HepG2 (cell line): ENCODE results near the gene CBLL2. TPM values are rescaled to one million over a fixed set of nuclear protein-coding genes. Genes with fewer than 3 reads are reported as not detected.

Experiments
- ATAC-seq: fragments of 200-7000 bp; cut with Tn5 transposase; 3 replicates; pipeline ENCODE4 v1.9.1; 2020; ENCODE audit warnings: mild to moderate bottlenecking, moderate library complexity
- BruUV-seq: library from RNA; stranded (reverse); fragments of 400-500 nt; replicated peaks from 2 replicates; lab custom pipeline; 2021; lab: Mats Ljungman, UMichigan
- CTCF ChIA-PET: fragments of 300-600 bp; formaldehyde crosslinking; extraction: SDS; loops from one replicate; lab custom pipeline; 2021; ENCODE audit warnings: low total read pairs, inconsistent platforms, low intra/inter-chr PET ratio; lab: Yijun Ruan, JAX
- POLR2A ChIA-PET: fragments of 350-600 bp; sonication (Branson Sonifier 250); formaldehyde crosslinking; loops from one replicate; lab custom pipeline; 2020; ENCODE audit warnings: antibody characterized with exemption, inconsistent platforms; lab: Yijun Ruan, JAX
- DNase-seq: peaks from one replicate; pipeline ENCODE4 v3.0.0-alpha.2; 2015; ENCODE audit warnings: low spot score
- FAIRE-seq: peaks from 3 replicates; lab custom pipeline; 2011; peaks lifted over from hg19 to GRCh38; lab: Jason Lieb, UNC
- H2AFZ ChIP-seq: one replicate; pipeline ENCODE4 v1.6.1; 2011; ENCODE audit warnings: low read length, inconsistent platforms
- H3K27ac ChIP-seq: fragments of 300-600 bp; 3 replicates; pipeline ENCODE4 v1.8.0; 2011; ENCODE audit warnings: mixed run types, mild to moderate bottlenecking, mixed read lengths, low read length, inconsistent platforms; ENCODE audit not compliant: insufficient read depth; ENCODE audit errors: extremely low read length
- H3K27me3 ChIP-seq, 2 experiments: fragments of 200-600 bp in 1 of 2; 2 replicates in 1 of 2; 3 replicates in 1 of 2; pipeline versions ENCODE4 v1.6.0 to v1.8.0; 2011; ENCODE audit warnings: low read length in 2 of 2, mild to moderate bottlenecking in 2 of 2, moderate library complexity in 2 of 2, inconsistent platforms in 1 of 2; ENCODE audit not compliant: insufficient read depth in 2 of 2, control insufficient read depth in 1 of 2
- H3K36me3 ChIP-seq, 2 experiments: fragments of 200-600 bp in 1 of 2; replicated peaks in 1 of 2; 2 replicates in 1 of 2; 3 replicates in 1 of 2; pipeline versions ENCODE4 v1.5.1 to v1.8.0; 2011; ENCODE audit warnings: low read length in 2 of 2, inconsistent platforms in 1 of 2; ENCODE audit not compliant: insufficient read depth in 2 of 2, control insufficient read depth in 1 of 2
- H3K4me1 ChIP-seq: 2 replicates; pipeline ENCODE4 v1.5.1; 2012; ENCODE audit warnings: low read length, inconsistent platforms; ENCODE audit not compliant: insufficient read depth
- H3K4me2 ChIP-seq: 2 replicates; pipeline ENCODE4 v1.6.0; 2011; ENCODE audit warnings: low read depth, low read length, inconsistent platforms
- H3K4me3 ChIP-seq, 3 experiments: fragments of 200-600 bp in 1 of 3; sonication (generic), shearing (Covaris generic) in 1 of 3; replicated peaks in 1 of 3; 2 replicates each; pipeline ENCODE4 v1.5.1; 2011 to 2016; ENCODE audit warnings: low read length in 3 of 3, inconsistent platforms in 2 of 3, low read depth in 2 of 3, mild to moderate bottlenecking in 2 of 3, control low read depth in 1 of 3, mixed read lengths in 1 of 3; ENCODE audit not compliant: insufficient read depth in 1 of 3
- H3K79me2 ChIP-seq: one replicate; pipeline ENCODE4 v1.6.1; 2011; ENCODE audit warnings: low read length, inconsistent platforms; ENCODE audit not compliant: insufficient read depth
- H3K9ac ChIP-seq: 2 replicates; pipeline ENCODE4 v1.6.0; 2011; ENCODE audit warnings: mild to moderate bottlenecking, low read depth, low read length, inconsistent platforms; ENCODE audit not compliant: insufficient read depth
- H3K9me3 ChIP-seq: 2 replicates; pipeline ENCODE4 v1.5.1; 2012; ENCODE audit warnings: mild to moderate bottlenecking, low read length
- H4K20me1 ChIP-seq: 2 replicates; pipeline ENCODE4 v1.6.0; 2011; ENCODE audit warnings: inconsistent platforms, mild to moderate bottlenecking, low read length, moderate library complexity; ENCODE audit not compliant: insufficient read depth
- BATF2 ChIP-seq: sonication (generic); formaldehyde crosslinking; IDR thresholded peaks from 2 replicates; pipeline ENCODE4 v1.8.0; 2022; ENCODE audit warnings: mild to moderate bottlenecking, missing genetic modification reagents, moderate library complexity
- ETV5 ChIP-seq: IDR thresholded peaks from 2 replicates; pipeline ENCODE4 v1.6.1; 2018; ENCODE audit warnings: missing biosample characterization, missing genetic modification reagents, inconsistent platforms, borderline replicate concordance
- HDAC6 ChIP-seq: fragments of 200-600 bp; sonication (generic); IDR thresholded peaks from 2 replicates; pipeline ENCODE4 v1.7.0; 2017; ENCODE audit warnings: mild to moderate bottlenecking, antibody characterized with exemption, low read length, low read depth
- NBN ChIP-seq: fragments of 450-650 bp; conservative IDR thresholded peaks from 2 replicates; pipeline ENCODE4 v1.6.1; 2017
- NR2F1 ChIP-seq, 2 experiments: fragments of 450-650 bp in 1 of 2; formaldehyde crosslinking in 1 of 2; IDR thresholded peaks; 2 replicates each; pipeline versions ENCODE4 v1.5.0 to v1.6.1; 2016 to 2020; ENCODE audit warnings: mild to moderate bottlenecking in 1 of 2, missing compliant biosample characterization in 1 of 2, missing genetic modification reagents in 1 of 2, moderate library complexity in 1 of 2
- RFXANK ChIP-seq: IDR thresholded peaks from 2 replicates; pipeline ENCODE4 v1.6.1; 2016
- TBX3 ChIP-seq: fragments of 450-650 bp; IDR thresholded peaks from 2 replicates; pipeline ENCODE4 v1.6.1; 2017; ENCODE audit warnings: antibody characterized with exemption, mild to moderate bottlenecking, inconsistent platforms, borderline replicate concordance
- THAP7 ChIP-seq: sonication (generic); formaldehyde crosslinking; IDR thresholded peaks from 2 replicates; pipeline ENCODE4 v1.8.1; 2023; ENCODE audit warnings: mild to moderate bottlenecking, missing genetic modification reagents
- ZFYVE20 ChIP-seq: sonication (generic); formaldehyde crosslinking; IDR thresholded peaks from 2 replicates; pipeline ENCODE4 v1.8.0; 2023; ENCODE audit warnings: low read depth, mild to moderate bottlenecking, moderate library complexity, missing genetic modification reagents, borderline replicate concordance
- ZMYM4 ChIP-seq: sonication (generic); formaldehyde crosslinking; IDR thresholded peaks from 2 replicates; pipeline ENCODE4 v1.8.1; 2023; ENCODE audit warnings: mild to moderate bottlenecking, missing genetic modification reagents
- ZNF329 ChIP-seq: sonication (generic); formaldehyde crosslinking; IDR thresholded peaks from 2 replicates; pipeline ENCODE4 v1.9.0; 2021; ENCODE audit warnings: low read depth, mild to moderate bottlenecking, missing genetic modification reagents
- ZNF607 ChIP-seq: sonication (generic); formaldehyde crosslinking; IDR thresholded peaks from 2 replicates; pipeline ENCODE4 v1.5.1; 2020; ENCODE audit warnings: missing genetic modification reagents, mild to moderate bottlenecking, borderline replicate concordance
- WGBS: methylation state at CpG from one replicate; pipeline ENCODE4 v1.1.6; 2017; ENCODE audit warnings: low lambda C conversion rate; 5-methylcytosine and 5-hydroxymethylcytosine counted together
- in situ Hi-C: cut with HindIII; loops from 2 replicates; pipeline ENCODE4 v1.10.0; 2017; ENCODE audit warnings: low pct_unique_long_range_greater_than_20kb; ENCODE audit not compliant: extremely low pct_ligation_motif_present
- intact Hi-C: fragments of 100-400 bp; cut with micrococcal nuclease; formaldehyde crosslinking; loops from one replicate; pipeline ENCODE4 v1.10.0; 2022; ENCODE audit not compliant: unreplicated experiment
- polyA plus RNA-seq, 8 experiments: library from polyadenylated mRNA; depleted of rRNA in 3 of 8; stranded (reverse) in 7 of 8; unstranded in 1 of 8; fragments of >200 nt; fragmentation: Illumina TruSeq in 4 of 8; extraction: Trizol in 4 of 8; gene quantifications; 2 replicates each; pipeline versions ENCODE4 v1.2.1 to v1.2.3, GENCODE V29; 2011 to 2016; ENCODE audit warnings: low read depth in 4 of 8, missing spikeins in 1 of 8, mixed read lengths in 1 of 8; ENCODE audit not compliant: insufficient read depth in 1 of 8
- total RNA-seq, 5 experiments: library from RNA; depleted of rRNA; stranded (reverse); fragments of >200 nt; fragmentation: Illumina TruSeq; extraction: Trizol; gene quantifications; 2 replicates each; pipeline ENCODE4 v1.2.3, GENCODE V29; 2016; ENCODE audit warnings: low read depth in 1 of 5
- TF ChIP-seq, protein P1 (sequence below): IDR thresholded peaks from 2 replicates; pipeline ENCODE4 v1.6.1; 2016; ENCODE audit warnings: low read depth, control low read depth
- TF ChIP-seq, protein P2 (sequence below): sonication (generic); formaldehyde crosslinking; IDR thresholded peaks from 2 replicates; pipeline ENCODE4 v1.4.0; 2020; ENCODE audit warnings: missing genetic modification reagents
- TF ChIP-seq, protein P3 (sequence below): sonication (generic); formaldehyde crosslinking; IDR thresholded peaks from 2 replicates; pipeline ENCODE4 v1.5.1; 2020; ENCODE audit warnings: mild to moderate bottlenecking, missing genetic modification reagents

CBLL2 gene
- total and polyA plus RNA-seq, 2 of the 13 experiments (the other 11 are each of a cell fraction or from before 2014, with no cell fraction given) = not detected

GRCh38 chrX:22248401-22248800, 24.3 kb upstream of the CBLL2 start:
- no peak overlapping the region for H3K4me3 ChIP-seq
- intact Hi-C loops (no loop called here), in situ Hi-C loops (no loop called here)
- BruUV-seq = no TSS peak
- no peak overlapping the region for H2AFZ ChIP-seq
- TF ChIP-seq THAP7 (CRISPR knock-in tag) (no peak), RFXANK (CRISPR knock-in tag) (no peak), NR2F1 (CRISPR knock-in tag; IDR thresholded peaks at IDR 0.05) (no peak), ETV5 (CRISPR knock-in tag) (no peak), BATF2 (CRISPR knock-in tag) (no peak), TBX3 (no peak), ZMYM4 (CRISPR knock-in tag) (no peak), NBN (no peak), HDAC6 (no peak), ZNF607 (CRISPR knock-in tag) (no peak), ZNF329 (CRISPR knock-in tag) (no peak), ZFYVE20 (CRISPR knock-in tag) (no peak)
- TF ChIP-seq, protein P1, sequence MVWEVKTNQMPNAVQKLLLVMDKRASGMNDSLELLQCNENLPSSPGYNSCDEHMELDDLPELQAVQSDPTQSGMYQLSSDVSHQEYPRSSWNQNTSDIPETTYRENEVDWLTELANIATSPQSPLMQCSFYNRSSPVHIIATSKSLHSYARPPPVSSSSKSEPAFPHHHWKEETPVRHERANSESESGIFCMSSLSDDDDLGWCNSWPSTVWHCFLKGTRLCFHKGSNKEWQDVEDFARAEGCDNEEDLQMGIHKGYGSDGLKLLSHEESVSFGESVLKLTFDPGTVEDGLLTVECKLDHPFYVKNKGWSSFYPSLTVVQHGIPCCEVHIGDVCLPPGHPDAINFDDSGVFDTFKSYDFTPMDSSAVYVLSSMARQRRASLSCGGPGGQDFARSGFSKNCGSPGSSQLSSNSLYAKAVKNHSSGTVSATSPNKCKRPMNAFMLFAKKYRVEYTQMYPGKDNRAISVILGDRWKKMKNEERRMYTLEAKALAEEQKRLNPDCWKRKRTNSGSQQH (CRISPR knock-in tag) = no peak
- TF ChIP-seq, protein P2, sequence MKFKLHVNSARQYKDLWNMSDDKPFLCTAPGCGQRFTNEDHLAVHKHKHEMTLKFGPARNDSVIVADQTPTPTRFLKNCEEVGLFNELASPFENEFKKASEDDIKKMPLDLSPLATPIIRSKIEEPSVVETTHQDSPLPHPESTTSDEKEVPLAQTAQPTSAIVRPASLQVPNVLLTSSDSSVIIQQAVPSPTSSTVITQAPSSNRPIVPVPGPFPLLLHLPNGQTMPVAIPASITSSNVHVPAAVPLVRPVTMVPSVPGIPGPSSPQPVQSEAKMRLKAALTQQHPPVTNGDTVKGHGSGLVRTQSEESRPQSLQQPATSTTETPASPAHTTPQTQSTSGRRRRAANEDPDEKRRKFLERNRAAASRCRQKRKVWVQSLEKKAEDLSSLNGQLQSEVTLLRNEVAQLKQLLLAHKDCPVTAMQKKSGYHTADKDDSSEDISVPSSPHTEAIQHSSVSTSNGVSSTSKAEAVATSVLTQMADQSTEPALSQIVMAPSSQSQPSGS = no peak
- TF ChIP-seq, protein P3, sequence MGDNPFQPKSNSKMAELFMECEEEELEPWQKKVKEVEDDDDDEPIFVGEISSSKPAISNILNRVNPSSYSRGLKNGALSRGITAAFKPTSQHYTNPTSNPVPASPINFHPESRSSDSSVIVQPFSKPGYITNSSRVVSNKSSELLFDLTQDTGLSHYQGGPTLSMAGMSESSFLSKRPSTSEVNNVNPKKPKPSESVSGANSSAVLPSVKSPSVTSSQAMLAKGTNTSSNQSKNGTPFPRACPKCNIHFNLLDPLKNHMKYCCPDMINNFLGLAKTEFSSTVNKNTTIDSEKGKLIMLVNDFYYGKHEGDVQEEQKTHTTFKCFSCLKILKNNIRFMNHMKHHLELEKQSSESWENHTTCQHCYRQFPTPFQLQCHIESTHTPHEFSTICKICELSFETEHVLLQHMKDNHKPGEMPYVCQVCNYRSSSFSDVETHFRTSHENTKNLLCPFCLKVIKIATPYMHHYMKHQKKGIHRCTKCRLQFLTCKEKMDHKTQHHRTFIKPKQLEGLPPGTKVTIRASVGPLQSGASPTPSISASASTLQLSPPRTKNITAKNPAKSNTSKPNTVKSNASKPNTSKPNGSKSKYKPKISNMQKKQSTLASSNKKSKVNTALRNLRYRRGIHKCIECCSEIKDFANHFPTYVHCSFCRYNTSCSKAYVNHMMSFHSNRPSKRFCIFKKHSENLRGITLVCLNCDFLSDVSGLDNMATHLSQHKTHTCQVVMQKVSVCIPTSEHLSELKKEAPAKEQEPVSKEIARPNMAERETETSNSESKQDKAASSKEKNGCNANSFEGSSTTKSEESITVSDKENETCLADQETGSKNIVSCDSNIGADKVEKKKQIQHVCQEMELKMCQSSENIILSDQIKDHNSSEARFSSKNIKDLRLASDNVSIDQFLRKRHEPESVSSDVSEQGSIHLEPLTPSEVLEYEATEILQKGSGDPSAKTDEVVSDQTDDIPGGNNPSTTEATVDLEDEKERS = no peak
- H4K20me1 ChIP-seq = no peaks in the 10 kb centered on the region
- H3K9ac ChIP-seq = no peak overlapping the region
- no peak for DNase-seq
- no peak for ATAC-seq
- no peak overlapping the region for H3K4me2 ChIP-seq
- H3K9me3 ChIP-seq = no peaks in the 10 kb centered on the region
- H3K36me3 ChIP-seq = no peaks in the 10 kb centered on the region
- FAIRE-seq = no peak
- no peak overlapping the region for H3K27ac ChIP-seq
- H3K79me2 ChIP-seq = no peaks in the 10 kb centered on the region
- H3K4me1 ChIP-seq = no peaks in the 10 kb centered on the region
- POLR2A ChIA-PET = no interaction called here
- CTCF ChIA-PET = no interaction called here
- no peaks in the 10 kb centered on the region for H3K27me3 ChIP-seq
- WGBS = 14% methylated on average over 3 of the region's 3 CpGs
